GM19328 (cell line): ENCODE data around the gene ESYT1.

Experiments
- ATAC-seq: cut with Tn5 transposase; IDR thresholded peaks from one replicate; pipeline ENCODE4 v1.9.1; 2021; ENCODE audit warnings: mild to moderate bottlenecking, moderate library complexity; ENCODE audit not compliant: unreplicated experiment

The ESYT1 gene

DNA sequence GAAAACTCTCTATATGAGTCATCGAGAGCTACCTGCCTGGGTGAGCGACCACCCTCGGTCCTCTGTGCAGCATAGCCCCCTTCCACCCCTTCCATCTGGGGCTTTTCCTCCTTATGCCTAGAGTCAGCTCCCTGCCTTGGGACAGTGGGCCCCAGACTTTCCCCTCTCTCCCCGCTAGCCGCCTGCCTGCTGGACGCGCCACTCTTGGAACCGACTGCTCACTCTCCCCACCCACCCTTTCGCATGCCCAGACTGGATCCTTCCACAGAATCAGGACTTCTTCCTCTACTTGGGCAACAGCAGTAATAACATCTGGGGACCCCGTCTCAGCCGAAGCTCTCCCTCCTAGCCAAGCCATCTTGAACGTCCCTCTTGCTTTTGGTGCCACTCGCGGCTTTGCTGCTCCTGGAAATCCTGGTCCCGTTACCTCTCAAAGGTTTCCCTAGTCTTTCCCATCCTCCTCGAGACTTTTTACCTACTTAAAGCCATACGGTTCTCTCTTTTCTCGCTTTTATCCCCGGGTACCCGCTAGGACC, 671 bp downstream of the ESYT1 start:
- ATAC-seq = no peak

DNA sequence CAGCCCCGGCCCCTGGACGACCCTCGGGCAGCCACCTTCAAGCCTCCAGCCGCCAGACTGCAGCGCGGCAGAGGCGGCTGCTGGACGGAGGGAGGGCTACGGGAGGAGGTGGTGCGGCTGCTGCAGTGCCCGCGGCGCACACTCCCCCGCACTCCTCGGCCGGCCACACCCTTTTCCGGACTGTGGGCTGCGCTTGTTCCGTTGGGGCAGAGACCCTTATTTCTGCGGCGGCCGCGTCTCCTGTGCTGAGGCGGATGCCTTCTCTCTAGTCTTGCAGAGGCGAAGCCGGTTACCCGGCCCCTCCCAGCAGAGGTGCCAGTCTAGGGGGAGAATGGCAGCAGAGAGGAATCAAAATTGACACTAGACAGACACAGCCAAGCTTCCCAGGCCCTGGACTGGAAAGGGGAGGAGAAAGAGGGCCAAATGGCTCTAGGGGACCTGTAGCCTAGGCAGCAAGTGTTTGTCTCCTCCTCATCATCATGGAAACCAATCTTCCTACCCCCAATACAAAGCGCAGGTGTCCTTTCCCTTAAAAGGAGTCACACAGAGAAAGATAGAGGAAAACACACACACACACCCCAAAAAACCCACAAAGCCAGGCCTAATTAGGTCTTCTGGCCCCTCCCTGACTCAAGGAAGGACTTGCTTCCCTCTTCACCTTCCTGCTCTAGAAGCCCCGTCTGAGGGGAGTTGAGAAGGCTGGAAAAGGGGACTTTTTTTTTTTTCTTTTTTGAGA, 1.3 kb downstream of the ESYT1 start:
- no peak for ATAC-seq

DNA sequence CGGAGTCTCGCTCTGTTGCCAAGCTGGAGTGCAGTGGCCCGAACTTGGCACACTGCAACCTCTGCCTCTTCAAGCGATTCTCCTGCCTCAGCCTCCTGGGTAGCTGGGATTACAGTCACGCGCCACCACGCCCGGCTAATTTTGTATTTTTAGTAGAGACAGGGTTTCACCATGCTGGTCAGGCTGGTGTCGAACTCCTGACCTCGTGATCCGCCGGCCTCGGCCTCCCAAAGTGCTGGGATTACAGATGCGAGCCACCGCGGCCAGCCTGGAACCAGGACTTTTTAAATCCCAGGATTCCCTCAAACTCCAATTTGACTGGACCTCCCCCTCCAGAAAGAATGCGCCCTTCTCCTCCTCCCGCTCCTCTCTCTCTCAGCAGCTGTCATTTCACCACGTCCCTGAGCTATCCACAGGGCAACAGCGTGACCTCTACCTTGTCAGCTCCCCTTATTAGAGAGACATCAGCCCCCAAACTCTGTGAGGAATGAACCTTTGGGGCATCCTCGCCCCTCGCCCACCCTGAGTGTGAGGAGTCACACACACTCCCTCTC, 2.0 kb downstream of the ESYT1 start:
- ATAC-seq = no peak

DNA sequence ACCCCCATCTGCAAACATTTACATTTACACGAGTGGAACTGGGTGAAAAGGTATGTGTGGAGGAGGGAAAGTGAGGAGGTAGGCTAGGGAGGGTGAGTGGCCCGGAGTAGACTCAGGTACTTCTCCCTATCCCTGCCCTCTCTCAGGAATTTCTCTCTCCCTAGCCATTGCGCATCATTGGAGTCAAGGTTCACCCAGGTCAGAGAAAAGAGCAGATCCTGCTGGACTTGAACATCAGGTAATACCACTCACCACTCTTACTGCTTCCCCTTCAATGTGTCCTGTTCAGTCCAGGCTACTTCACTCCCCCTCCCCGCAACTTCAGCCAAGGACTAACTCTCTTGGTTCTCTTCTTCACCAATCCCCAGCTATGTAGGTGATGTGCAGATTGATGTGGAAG, 2.8 kb downstream of the ESYT1 start:
- ATAC-seq = no peak

DNA sequence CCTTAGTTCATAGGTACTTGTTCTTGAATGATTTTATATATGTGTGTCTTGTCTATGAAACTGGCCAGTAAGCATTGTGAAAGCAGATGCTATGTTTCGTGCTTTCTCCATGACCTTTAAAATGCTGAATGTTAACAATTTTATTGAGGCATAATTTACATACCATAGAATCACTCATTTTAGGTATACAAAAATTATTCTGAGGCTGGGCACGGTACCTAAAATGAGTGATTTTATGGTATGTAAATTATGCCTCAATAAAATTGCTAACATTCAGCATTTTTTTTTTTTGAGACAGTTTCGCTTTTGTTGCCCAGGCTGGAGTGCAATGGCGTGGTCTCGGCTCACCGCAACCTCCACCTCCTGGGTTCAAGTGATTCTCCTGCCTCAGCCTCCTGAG, 6.8 kb downstream of the ESYT1 start:
- no peak for ATAC-seq

DNA sequence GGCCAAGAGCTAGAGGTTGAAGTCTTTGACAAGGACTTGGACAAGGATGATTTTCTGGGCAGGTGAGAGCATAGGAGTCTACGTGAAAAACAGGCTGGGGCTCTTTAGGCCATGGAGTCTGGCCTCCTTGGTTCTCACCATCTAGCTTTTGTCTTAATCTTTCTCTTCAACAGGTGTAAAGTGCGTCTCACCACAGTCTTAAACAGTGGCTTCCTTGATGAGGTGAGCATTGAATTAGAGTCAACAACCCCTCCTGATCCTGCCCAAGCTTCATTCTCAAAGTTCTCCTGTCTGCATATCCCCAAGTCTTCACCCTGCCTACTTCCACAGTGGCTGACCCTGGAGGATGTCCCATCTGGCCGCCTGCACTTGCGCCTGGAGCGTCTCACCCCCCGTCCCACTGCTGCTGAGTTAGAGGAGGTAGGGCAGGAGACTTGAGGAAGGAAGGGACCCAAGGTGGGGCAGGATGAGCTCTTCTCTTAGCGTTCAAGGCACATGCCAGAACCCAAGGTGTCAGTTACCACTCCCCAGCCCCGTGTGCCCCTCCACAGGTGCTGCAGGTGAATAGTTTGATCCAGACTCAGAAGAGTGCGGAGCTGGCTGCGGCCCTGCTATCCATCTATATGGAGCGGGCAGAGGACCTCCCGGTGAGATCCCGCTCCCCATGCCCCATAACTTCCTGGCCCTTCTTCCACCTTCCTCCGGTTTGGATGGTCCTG, 9.9 kb downstream of the ESYT1 start:
- no peak for ATAC-seq

DNA sequence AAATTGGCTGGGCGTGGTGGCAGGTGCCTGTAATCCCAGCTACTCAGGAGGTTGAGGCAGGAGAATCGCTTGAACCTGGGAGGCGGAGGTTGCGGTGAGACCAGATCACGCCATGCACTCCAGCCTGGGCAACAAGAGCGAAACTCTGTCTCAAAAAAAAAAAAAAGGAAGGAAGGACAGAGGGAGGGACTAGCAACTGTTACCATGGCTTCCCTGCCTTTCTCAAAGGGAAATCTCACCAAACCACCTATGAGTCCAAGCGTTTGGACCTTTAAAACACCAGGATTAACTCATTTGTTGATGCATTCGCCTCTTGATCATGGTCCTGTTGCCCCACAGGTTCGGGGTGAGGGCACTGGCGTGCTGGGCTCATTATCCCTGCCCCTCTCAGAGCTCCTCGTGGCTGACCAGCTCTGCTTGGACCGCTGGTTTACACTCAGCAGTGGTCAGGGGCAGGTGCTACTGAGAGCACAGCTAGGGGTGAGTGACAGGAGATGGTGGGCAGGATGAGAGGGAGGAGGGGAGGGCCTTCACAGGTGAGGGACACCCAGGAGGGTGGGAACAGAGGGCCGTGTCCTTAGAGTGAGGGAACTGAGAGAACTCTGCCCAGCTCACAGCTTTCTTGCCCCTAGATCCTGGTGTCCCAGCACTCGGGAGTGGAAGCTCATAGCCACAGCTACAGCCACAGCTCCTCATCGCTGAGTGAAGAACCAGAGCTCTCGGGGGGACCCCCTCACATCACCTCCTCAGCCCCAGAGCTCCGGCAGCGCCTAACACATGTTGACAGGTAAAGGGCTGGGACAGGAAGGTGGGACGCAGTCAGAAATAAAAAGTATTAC, 14.1 kb downstream of the ESYT1 start:
- no peak for ATAC-seq

DNA sequence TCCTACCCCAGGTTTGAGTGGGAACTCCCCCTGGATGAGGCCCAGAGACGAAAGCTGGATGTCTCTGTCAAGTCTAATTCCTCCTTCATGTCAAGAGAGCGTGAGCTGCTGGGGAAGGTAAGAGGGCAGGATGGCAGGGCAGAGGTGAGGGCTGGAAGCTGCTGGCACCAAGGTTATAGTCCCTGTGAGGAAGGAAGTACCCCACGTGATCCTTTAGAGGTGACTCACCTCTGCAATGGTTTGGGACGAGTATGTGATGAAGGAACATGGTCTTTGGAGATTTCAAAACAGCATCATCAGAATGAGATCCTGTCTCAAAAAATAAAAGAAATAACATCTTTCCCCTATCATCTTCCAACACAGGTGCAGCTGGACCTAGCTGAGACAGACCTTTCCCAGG, 15.2 kb downstream of the ESYT1 start:
- no peak for ATAC-seq

DNA sequence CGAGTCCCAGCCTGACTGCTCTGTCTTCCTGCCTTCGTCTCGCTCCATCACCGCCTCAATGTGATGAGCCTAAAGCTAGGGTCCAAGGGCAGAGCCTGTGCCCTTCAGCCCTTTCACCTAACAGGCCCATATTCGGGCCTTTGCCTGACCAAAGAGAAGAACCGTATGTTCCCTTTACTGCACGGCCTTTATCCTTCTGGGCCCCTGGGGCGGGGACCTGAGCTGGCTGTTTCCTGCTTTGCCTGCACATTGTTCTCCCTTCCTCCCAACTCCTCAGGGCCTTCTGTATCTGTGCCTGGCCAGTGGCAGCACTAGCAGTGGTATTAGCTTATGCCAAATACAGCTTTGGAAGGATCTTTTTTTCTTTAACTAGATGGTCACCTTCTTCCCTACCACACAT, 15.8 kb downstream of the ESYT1 start:
- ATAC-seq = no peak

DNA sequence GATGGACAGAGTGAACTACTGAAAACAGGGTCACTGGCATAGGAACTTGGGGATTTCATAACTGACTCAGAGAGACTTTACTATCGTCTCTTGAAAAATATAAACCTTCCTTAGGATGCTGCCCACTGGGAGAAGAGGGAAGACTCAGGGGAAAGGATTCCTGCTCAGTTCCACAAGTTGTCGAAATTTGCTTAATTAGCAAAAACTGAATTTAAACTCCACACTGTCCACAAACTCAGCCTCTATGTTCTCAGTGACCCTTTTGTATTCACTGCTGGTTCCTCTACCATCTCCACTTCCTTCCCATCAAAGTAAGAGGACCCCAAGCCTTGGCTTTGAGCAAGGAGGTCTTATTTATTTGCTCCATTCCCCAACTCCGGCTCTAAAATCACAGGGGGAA, 17.1 kb downstream of the ESYT1 start:
- ATAC-seq = no peak

DNA sequence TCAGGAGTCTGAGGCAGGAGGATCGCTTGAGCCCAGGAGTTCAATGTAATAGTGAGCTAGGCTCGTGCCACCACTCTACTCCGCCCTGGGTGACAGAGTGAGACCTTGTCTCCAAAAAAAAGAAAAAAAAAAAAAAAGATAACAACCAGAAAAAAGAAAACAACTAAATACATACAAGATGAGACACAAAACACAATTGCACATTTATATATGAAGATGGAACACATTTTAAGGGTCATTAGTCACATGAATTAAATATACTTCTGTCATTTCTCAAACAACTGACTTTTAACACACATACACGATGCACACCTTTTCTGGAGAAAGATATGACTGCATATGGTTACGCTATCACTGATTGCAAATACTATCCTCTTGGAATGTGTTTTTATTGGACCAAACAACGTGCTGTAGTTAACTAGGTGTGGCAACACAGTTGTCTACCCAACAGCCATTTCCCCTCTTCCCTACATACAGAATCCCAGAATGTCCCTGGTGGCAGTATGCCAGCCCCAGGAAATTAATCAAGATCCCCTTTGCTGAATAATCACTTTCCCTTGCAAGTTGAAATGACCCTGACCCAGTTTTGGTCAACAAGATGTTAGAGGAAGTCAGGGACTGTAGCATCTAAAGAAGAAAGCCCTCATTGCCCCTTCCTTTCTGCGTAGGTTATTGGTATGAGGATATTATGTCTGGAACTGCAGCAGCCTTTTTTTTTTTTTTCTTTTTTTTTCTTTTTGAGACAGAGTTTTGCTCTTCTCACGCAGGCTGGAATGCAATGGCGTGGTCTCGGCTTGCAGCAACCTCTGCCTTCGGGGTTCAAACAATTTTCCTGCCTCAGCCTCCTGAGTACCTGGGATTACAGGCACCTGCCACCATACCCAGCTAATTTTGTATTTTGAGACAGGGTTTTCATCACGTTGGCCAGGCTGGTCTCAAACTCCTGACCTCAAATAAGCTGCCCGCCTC, 18.7 kb downstream of the ESYT1 start:
- ATAC-seq = no peak

DNA sequence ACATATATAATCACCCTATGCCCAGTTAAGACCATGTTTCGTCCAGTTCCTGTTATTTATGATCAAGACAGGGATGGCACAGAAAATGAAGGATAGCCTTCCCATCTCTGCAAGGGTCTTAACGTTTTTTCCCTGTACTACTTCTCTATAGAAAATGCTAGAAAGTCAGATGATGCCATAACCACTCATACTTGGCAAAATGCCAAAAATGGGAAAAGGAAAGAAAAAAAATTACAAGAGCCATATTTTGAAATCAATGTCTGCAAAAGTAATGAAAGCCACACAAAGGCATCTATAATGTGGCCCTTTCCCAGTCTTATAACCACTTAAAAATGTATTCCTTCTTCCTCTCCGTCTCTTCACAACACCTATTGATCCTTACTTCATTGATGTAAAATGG, 22.5 kb downstream of the ESYT1 start:
- no peak for ATAC-seq

DNA sequence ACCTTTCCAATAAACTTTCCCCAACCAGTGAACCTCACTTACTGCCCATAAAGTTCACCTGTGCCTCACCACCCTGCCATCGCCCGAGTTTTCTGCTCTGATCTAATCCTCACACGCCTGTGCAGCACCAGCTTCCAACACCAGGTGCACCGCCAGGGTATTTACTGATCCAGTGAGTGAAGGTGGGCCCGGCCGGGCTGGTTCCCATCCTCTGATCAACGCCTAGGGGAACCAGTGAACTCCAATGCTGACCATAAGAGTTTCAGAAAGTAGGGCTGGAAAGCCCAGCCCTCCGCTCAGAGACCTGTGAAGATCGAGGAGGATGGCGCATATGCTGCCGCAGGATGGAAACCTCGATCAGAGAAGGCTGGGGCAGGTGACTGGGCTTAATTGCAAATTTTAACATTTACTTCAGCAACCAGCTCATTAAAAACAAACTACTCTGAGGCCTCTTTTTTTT, 23.6 kb downstream of the ESYT1 start:
- ATAC-seq = peak; percentile 31

DNA sequence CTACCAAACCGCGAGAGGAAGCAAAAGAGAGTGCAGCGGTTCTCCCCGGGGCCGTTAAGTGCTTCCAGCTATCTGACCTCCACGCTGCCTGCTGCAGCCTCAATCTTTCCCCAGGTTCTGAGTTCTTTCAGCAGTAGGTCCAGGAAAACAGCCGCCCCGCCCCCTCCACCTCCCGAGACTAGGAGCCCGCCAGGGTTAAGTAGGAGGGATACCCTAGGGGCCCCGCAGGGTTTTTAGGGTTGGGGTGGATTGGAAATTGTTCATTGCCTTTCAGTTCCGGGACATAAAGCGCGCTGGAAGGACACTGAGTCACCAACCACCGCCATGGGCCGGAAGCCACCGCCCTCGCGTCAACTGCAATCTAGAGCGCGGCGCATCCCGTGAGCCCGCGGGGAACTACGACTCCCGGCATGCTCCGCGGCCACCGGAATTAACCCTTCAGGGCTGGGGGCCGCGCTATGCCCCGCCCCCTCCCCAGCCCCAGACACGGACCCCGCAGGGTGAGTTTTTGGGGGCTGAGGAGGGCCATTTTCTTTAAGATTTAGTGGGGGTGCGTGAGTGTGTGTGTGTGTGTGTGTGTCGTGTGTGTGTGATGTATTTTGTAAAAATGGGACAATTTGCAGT, 24.2 kb downstream of the ESYT1 start, which contains the start of gene MYL6B:
MYL6B (plus strand) TSS at position 456 of the 624 bp plus-strand sequence. CDS start 1,332 bp downstream, outside the sequence.
- ATAC-seq = peak; percentile 83

DNA sequence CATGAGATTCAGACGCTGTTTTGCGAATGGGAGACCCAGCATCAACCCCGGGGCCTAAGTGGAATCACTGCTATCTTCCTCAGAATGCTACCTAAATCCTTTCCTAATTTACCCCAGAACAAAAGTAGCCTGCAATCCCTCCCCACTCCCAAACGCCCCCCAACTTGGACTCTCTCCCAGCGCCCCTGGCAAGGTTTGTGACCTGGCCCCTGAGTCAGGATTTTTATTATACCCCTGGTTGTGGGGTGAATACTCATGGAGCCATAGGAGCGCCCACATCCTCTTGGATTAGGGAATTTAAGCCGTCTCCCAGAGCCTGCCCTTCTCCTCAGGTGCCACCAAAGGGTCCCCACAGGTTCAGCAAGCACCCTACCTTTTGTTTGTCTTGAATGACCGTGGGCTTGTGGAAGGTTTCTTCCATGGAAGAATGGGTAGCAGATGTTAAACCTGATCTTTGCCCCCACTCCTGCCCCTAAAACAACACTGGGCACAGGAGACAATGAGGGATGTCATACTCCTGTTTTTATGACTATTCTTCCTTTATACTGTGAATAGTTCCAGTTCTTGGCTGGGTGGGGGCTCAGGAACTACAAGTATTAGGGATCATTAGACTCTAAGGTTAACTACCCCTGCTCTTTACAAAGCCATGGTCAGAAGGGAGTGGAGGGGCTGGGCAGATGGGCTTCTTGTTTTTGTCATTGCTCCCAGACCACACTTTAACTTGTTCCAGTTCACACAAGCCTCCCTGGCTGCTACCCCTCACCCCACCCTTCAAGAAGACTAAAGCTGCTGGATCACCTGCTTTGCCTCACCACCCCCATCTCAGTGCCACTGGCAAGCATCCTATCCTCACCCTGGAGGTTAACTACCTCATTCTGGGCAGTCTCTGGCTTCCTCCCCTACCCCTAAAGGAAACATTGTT, 24.9 kb downstream of the ESYT1 start:
- ATAC-seq = no peak

DNA sequence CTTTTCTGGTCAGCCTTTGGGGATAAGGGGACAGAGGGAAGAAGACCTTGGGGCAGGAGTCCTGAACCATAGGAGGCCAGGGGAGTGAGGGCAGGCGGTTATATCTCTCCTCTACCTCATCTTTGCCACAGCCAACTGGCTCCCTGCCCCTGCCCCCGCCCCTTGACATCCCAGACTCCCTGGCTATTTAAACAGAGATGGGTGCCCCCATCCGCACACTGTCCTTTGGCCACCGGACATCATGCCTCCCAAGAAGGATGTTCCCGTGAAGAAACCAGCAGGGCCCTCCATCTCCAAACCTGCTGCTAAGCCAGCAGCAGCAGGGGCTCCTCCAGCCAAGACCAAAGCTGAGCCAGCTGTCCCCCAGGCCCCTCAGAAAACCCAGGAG, 25.6 kb downstream of the ESYT1 start:
- ATAC-seq = no peak

DNA sequence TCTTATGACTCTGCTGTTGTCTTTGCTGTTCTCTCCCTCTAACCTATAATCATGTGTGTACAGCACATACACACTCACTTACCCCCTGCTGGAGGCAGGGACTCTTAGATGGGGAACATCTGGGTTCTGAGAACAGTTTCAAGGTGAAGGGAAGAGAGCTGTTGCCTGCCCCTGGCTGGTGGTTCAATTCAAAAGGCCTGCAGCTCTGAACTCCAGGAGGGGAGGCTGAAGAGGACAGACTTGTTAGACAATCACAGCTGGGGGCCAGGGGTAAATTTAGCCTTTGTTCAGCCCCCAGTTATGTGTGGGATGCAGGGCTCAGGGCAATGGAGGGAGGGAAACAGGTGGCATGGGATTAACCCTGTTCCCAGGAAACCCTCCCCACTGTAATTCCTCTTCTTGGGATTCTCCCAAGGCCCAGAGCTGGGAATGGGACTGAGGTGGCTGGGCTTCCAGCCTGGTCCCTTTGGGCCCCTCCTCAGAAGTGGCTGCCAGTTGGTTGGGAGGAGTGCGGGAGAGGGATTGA, 26.2 kb downstream of the ESYT1 start:
- ATAC-seq = no peak

DNA sequence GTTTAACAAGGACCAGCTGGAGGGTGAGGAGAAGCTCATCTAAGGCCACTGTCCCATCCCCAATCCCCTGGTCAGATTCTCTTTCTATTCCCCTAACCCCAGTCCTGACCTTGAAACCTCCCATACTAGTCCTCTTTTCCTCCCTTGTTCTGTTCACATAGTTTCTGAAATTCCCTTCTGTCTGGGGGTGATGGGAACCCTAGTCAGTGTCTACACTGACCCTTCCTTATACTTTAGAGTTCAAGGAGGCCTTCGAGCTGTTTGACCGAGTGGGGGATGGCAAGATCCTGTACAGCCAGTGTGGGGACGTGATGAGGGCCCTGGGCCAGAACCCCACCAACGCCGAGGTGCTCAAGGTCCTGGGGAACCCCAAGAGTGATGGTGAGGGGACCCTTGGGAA, 26.8 kb downstream of the ESYT1 start:
- ATAC-seq = no peak
